Activated T-cell treated with anti-CD3 and anti-CD28 coated beads, Interleukin-2, amount 50 U/mL, for 4 hours (primary cell): ENCODE data around the gene MOGAT2. TPM values are rescaled to one million over a fixed set of nuclear protein-coding genes. Genes with fewer than 3 reads are reported as not detected.

Source experiments
- ATAC-seq, 2 donors: fragments of 200-7000 bp; cut with Tn5 transposase; one replicate each; pipeline ENCODE4 v1.10.0; 2021
- DNase-seq: peaks from one replicate; pipeline ENCODE4 v3.0.0-alpha.2; 2020
- H3K27me3 Mint-ChIP-seq: one replicate; pipeline ENCODE4 v1.8.0; 2021; ENCODE audit warnings: low read depth, mixed read lengths
- H3K36me3 Mint-ChIP-seq: one replicate; pipeline ENCODE4 v1.8.0; 2022; ENCODE audit warnings: mixed read lengths; ENCODE audit not compliant: insufficient read depth
- H3K4me1 Mint-ChIP-seq: one replicate; pipeline ENCODE4 v1.8.0; 2021; ENCODE audit warnings: low read depth, mixed read lengths
- H3K4me3 Mint-ChIP-seq: one replicate; pipeline ENCODE4 v1.8.0; 2021; ENCODE audit warnings: mild to moderate bottlenecking, moderate library complexity, mixed read lengths
- H3K9me3 Mint-ChIP-seq: one replicate; pipeline ENCODE4 v1.8.0; 2021; ENCODE audit warnings: mixed read lengths
- total RNA-seq, 3 donors: library from RNA; stranded (reverse); gene quantifications; one replicate each; pipeline ENCODE4 v1.2.1, GENCODE V29; 2021

The MOGAT2 gene
- total RNA-seq, 3 donors from 2014 or later: 0.13 TPM; not detected in 2

GRCh38 chr11:75705541-75705940, 12.1 kb upstream of the MOGAT2 start:
- Mint-ChIP-seq H3K36me3 (no peaks in the 10 kb centered on the region), H3K27me3 (no peaks in the 10 kb centered on the region), H3K9me3 (no peaks in the 10 kb centered on the region), H3K4me1 (peaks cover 2% of the 10 kb centered on the region), H3K4me3 (no peak overlapping the region)
- ATAC-seq (no peak), DNase-seq (no peak)

GRCh38 chr11:75706260-75706729, 11.3 kb upstream of the MOGAT2 start:
- DNase-seq (peak; percentile 53), ATAC-seq (peak; percentile 90 to 97)
- no peaks in the 10 kb centered on the region for H3K9me3 Mint-ChIP-seq
- no peaks in the 10 kb centered on the region for H3K36me3 Mint-ChIP-seq
- H3K27me3 Mint-ChIP-seq: peaks cover 3% of the 10 kb centered on the region
- peaks cover 2% of the 10 kb centered on the region for H3K4me1 Mint-ChIP-seq
- no peak overlapping the region for H3K4me3 Mint-ChIP-seq

GRCh38 chr11:75714211-75714610, 3.4 kb upstream of the MOGAT2 start:
- H3K9me3 Mint-ChIP-seq: no peaks in the 10 kb centered on the region
- H3K4me1 Mint-ChIP-seq: no peaks in the 10 kb centered on the region
- DNase-seq: no peak
- no peaks in the 10 kb centered on the region for H3K36me3 Mint-ChIP-seq
- H3K27me3 Mint-ChIP-seq: peaks cover 5% of the 10 kb centered on the region
- no peak overlapping the region for H3K4me3 Mint-ChIP-seq
- ATAC-seq: no peak

- H3K9me3 Mint-ChIP-seq: no peaks in the 10 kb centered on the region
- no peak overlapping the region for H3K4me3 Mint-ChIP-seq
- DNase-seq (no peak), ATAC-seq (no peak)
- H3K4me1 Mint-ChIP-seq: no peaks in the 10 kb centered on the region
- H3K27me3 Mint-ChIP-seq: peaks cover 5% of the 10 kb centered on the region
- H3K36me3 Mint-ChIP-seq: no peaks in the 10 kb centered on the region
Observed at GRCh38 chr11:75715688-75716087, 1.9 kb upstream of the MOGAT2 start.

- DNase-seq (no peak), ATAC-seq (no peak)
- Mint-ChIP-seq H3K4me3 (no peak overlapping the region), H3K36me3 (no peaks in the 10 kb centered on the region), H3K4me1 (no peaks in the 10 kb centered on the region), H3K9me3 (no peaks in the 10 kb centered on the region), H3K27me3 (no peaks in the 10 kb centered on the region)
Observed at GRCh38 chr11:75716659-75717058, 979 bp upstream of the MOGAT2 start.

GRCh38 chr11:75718419-75719339, 1.0 kb downstream of the MOGAT2 start:
- H3K4me1 Mint-ChIP-seq: no peaks in the 10 kb centered on the region
- no peak overlapping the region for H3K4me3 Mint-ChIP-seq
- DNase-seq: no peak
- ATAC-seq: no peak
- H3K9me3 Mint-ChIP-seq: no peaks in the 10 kb centered on the region
- H3K36me3 Mint-ChIP-seq: no peaks in the 10 kb centered on the region
- no peaks in the 10 kb centered on the region for H3K27me3 Mint-ChIP-seq

- no peaks in the 10 kb centered on the region for H3K9me3 Mint-ChIP-seq
- ATAC-seq: no peak
- H3K27me3 Mint-ChIP-seq: no peaks in the 10 kb centered on the region
- no peak overlapping the region for H3K4me3 Mint-ChIP-seq
- H3K4me1 Mint-ChIP-seq: no peaks in the 10 kb centered on the region
- no peak for DNase-seq
- H3K36me3 Mint-ChIP-seq: no peaks in the 10 kb centered on the region
Observed at GRCh38 chr11:75719340-75720239, 2.0 kb downstream of the MOGAT2 start.

GRCh38 chr11:75720639-75721038, 3.0 kb downstream of the MOGAT2 start:
- no peak for ATAC-seq
- no peak for DNase-seq

GRCh38 chr11:75721852-75722668, 4.4 kb downstream of the MOGAT2 start:
- H3K4me1 Mint-ChIP-seq: no peaks in the 10 kb centered on the region
- no peaks in the 10 kb centered on the region for H3K27me3 Mint-ChIP-seq
- H3K4me3 Mint-ChIP-seq: no peak overlapping the region
- DNase-seq (no peak), ATAC-seq (no peak)
- no peaks in the 10 kb centered on the region for H3K36me3 Mint-ChIP-seq
- no peaks in the 10 kb centered on the region for H3K9me3 Mint-ChIP-seq

More at GRCh38 chr11:75720639-75721038, 3.0 kb downstream of the MOGAT2 start:
- H3K4me3 Mint-ChIP-seq: no peak overlapping the region
- H3K36me3 Mint-ChIP-seq: no peaks in the 10 kb centered on the region
- H3K27me3 Mint-ChIP-seq: no peaks in the 10 kb centered on the region
- H3K9me3 Mint-ChIP-seq: no peaks in the 10 kb centered on the region
- no peaks in the 10 kb centered on the region for H3K4me1 Mint-ChIP-seq

GRCh38 chr11:75722669-75723042, 5.0 kb downstream of the MOGAT2 start:
- DNase-seq (no peak), ATAC-seq (no peak)
- H3K4me3 Mint-ChIP-seq: no peak overlapping the region
- no peaks in the 10 kb centered on the region for H3K27me3 Mint-ChIP-seq
- no peaks in the 10 kb centered on the region for H3K9me3 Mint-ChIP-seq
- H3K4me1 Mint-ChIP-seq: no peaks in the 10 kb centered on the region
- H3K36me3 Mint-ChIP-seq: no peaks in the 10 kb centered on the region

- no peaks in the 10 kb centered on the region for H3K36me3 Mint-ChIP-seq
- H3K27me3 Mint-ChIP-seq: no peaks in the 10 kb centered on the region
- ATAC-seq (no peak), DNase-seq (no peak)
- H3K4me3 Mint-ChIP-seq: no peak overlapping the region
- H3K9me3 Mint-ChIP-seq: no peaks in the 10 kb centered on the region
- H3K4me1 Mint-ChIP-seq: no peaks in the 10 kb centered on the region
Observed at GRCh38 chr11:75725547-75726320, 8.1 kb downstream of the MOGAT2 start.

- DNase-seq (no peak), ATAC-seq (no peak)
- Mint-ChIP-seq H3K4me3 (no peak overlapping the region), H3K9me3 (no peaks in the 10 kb centered on the region), H3K27me3 (peaks cover 2% of the 10 kb centered on the region), H3K4me1 (no peaks in the 10 kb centered on the region), H3K36me3 (no peaks in the 10 kb centered on the region)
Observed at GRCh38 chr11:75728992-75729391, 11.4 kb downstream of the MOGAT2 start.

- Mint-ChIP-seq H3K4me1 (no peaks in the 10 kb centered on the region), H3K27me3 (peaks cover 7% of the 10 kb centered on the region), H3K9me3 (no peaks in the 10 kb centered on the region), H3K4me3 (no peak overlapping the region), H3K36me3 (no peaks in the 10 kb centered on the region)
- DNase-seq: no peak
- no peak for ATAC-seq
Observed at GRCh38 chr11:75731095-75731494, 13.5 kb downstream of the MOGAT2 start.
